IPS-18a (cell line): ENCODE measurements around the gene COL13A1.
A peak's percentile ranks its signal among the peaks of the same experiment; 100 is the strongest.

Experiments
- H3K27ac ChIP-seq: one replicate; pipeline ENCODE4 v1.5.1; 2013; ENCODE audit warnings: low read length
- H3K27me3 ChIP-seq: one replicate; pipeline ENCODE4 v1.6.1; 2013; ENCODE audit warnings: mild to moderate bottlenecking, low read length; ENCODE audit not compliant: control insufficient read depth, insufficient read depth
- H3K36me3 ChIP-seq: one replicate; pipeline ENCODE4 v1.6.1; 2013; ENCODE audit warnings: low read depth, low read length; ENCODE audit not compliant: control insufficient read depth
- H3K4me1 ChIP-seq: one replicate; pipeline ENCODE4 v1.6.1; 2013; ENCODE audit warnings: low read depth, low read length; ENCODE audit not compliant: control insufficient read depth
- H3K4me3 ChIP-seq: one replicate; pipeline ENCODE4 v1.5.1; 2013; ENCODE audit warnings: low read length
- H3K9ac ChIP-seq: one replicate; pipeline ENCODE4 v1.6.1; 2013; ENCODE audit warnings: mild to moderate bottlenecking, low read length, moderate library complexity
- H3K9me3 ChIP-seq: one replicate; pipeline ENCODE4 v1.6.1; 2013; ENCODE audit warnings: low read depth, low read length; ENCODE audit not compliant: control insufficient read depth

Gene COL13A1

GRCh38 chr10:69794673-69795072 lies 7.0 kb upstream of the COL13A1 start:
- Histone ChIP-seq H3K9ac (no peak overlapping the region), H3K27me3 (no peaks in the 10 kb centered on the region), H3K4me1 (peaks cover 1% of the 10 kb centered on the region), H3K9me3 (no peaks in the 10 kb centered on the region), H3K36me3 (no peaks in the 10 kb centered on the region), H3K4me3 (no peak overlapping the region), H3K27ac (no peak overlapping the region)

GRCh38 chr10:69795242-69795934 lies 6.3 kb upstream of the COL13A1 start:
- Histone ChIP-seq H3K36me3 (no peaks in the 10 kb centered on the region), H3K9me3 (no peaks in the 10 kb centered on the region), H3K27me3 (peaks cover 3% of the 10 kb centered on the region), H3K9ac (no peak overlapping the region), H3K4me3 (no peak overlapping the region), H3K4me1 (peaks cover 8% of the 10 kb centered on the region), H3K27ac (no peak overlapping the region)

GRCh38 chr10:69797959-69798358 lies 3.7 kb upstream of the COL13A1 start:
- H3K4me1 ChIP-seq = peaks cover 13% of the 10 kb centered on the region
- no peaks in the 10 kb centered on the region for H3K9me3 ChIP-seq
- no peak overlapping the region for H3K4me3 ChIP-seq
- peaks cover 27% of the 10 kb centered on the region for H3K27me3 ChIP-seq
- H3K36me3 ChIP-seq = no peaks in the 10 kb centered on the region
- no peak overlapping the region for H3K27ac ChIP-seq
- no peak overlapping the region for H3K9ac ChIP-seq

GRCh38 chr10:69800109-69800508 lies 1.6 kb upstream of the COL13A1 start:
- Histone ChIP-seq H3K27ac (no peak overlapping the region), H3K27me3 (peaks cover 49% of the 10 kb centered on the region), H3K4me3 (no peak overlapping the region), H3K36me3 (no peaks in the 10 kb centered on the region), H3K9me3 (no peaks in the 10 kb centered on the region), H3K4me1 (peaks cover 17% of the 10 kb centered on the region), H3K9ac (no peak overlapping the region)

GRCh38 chr10:69800665-69801064 lies 1.0 kb upstream of the COL13A1 start:
- no peaks in the 10 kb centered on the region for H3K9me3 ChIP-seq
- H3K9ac ChIP-seq = no peak overlapping the region
- no peak overlapping the region for H3K27ac ChIP-seq
- H3K27me3 ChIP-seq = peaks cover 51% of the 10 kb centered on the region
- H3K4me1 ChIP-seq = peaks cover 17% of the 10 kb centered on the region
- H3K4me3 ChIP-seq = peak overlapping the region; percentile 76
- H3K36me3 ChIP-seq = no peaks in the 10 kb centered on the region

GRCh38 chr10:69801094-69801433 lies 642 bp upstream of the COL13A1 start:
- Histone ChIP-seq H3K27me3 (peaks cover 55% of the 10 kb centered on the region), H3K36me3 (no peaks in the 10 kb centered on the region), H3K4me1 (peaks cover 19% of the 10 kb centered on the region), H3K9me3 (no peaks in the 10 kb centered on the region), H3K4me3 (peak overlapping the region; percentile 76), H3K27ac (no peak overlapping the region), H3K9ac (no peak overlapping the region)

- Histone ChIP-seq H3K9ac (no peak overlapping the region), H3K9me3 (no peaks in the 10 kb centered on the region), H3K36me3 (no peaks in the 10 kb centered on the region), H3K27ac (no peak overlapping the region), H3K4me3 (peak overlapping the region; percentile 76), H3K27me3 (peaks cover 55% of the 10 kb centered on the region), H3K4me1 (peaks cover 24% of the 10 kb centered on the region)
These were observed 887 bp downstream of the COL13A1 start for GRCh38 chr10:69802424-69803161.

- H3K27me3 ChIP-seq = peaks cover 55% of the 10 kb centered on the region
- H3K4me3 ChIP-seq = no peak overlapping the region
- H3K9ac ChIP-seq = no peak overlapping the region
- H3K36me3 ChIP-seq = no peaks in the 10 kb centered on the region
- H3K9me3 ChIP-seq = no peaks in the 10 kb centered on the region
- H3K27ac ChIP-seq = no peak overlapping the region
- peaks cover 24% of the 10 kb centered on the region for H3K4me1 ChIP-seq
These were observed 2.1 kb downstream of the COL13A1 start for GRCh38 chr10:69803809-69804208.

- H3K4me1 ChIP-seq = peaks cover 21% of the 10 kb centered on the region
- H3K36me3 ChIP-seq = no peaks in the 10 kb centered on the region
- H3K27me3 ChIP-seq = peaks cover 55% of the 10 kb centered on the region
- no peak overlapping the region for H3K27ac ChIP-seq
- no peak overlapping the region for H3K4me3 ChIP-seq
- H3K9me3 ChIP-seq = no peaks in the 10 kb centered on the region
- H3K9ac ChIP-seq = no peak overlapping the region
These were observed 3.1 kb downstream of the COL13A1 start for GRCh38 chr10:69804775-69805174.

- H3K36me3 ChIP-seq = no peaks in the 10 kb centered on the region
- H3K9me3 ChIP-seq = no peaks in the 10 kb centered on the region
- H3K4me1 ChIP-seq = peaks cover 11% of the 10 kb centered on the region
- no peak overlapping the region for H3K27ac ChIP-seq
- no peak overlapping the region for H3K9ac ChIP-seq
- no peak overlapping the region for H3K4me3 ChIP-seq
- peaks cover 36% of the 10 kb centered on the region for H3K27me3 ChIP-seq
These were observed 5.4 kb downstream of the COL13A1 start for GRCh38 chr10:69807122-69807521.

GRCh38 chr10:69807696-69808095 lies 6.0 kb downstream of the COL13A1 start:
- no peak overlapping the region for H3K4me3 ChIP-seq
- no peak overlapping the region for H3K27ac ChIP-seq
- H3K27me3 ChIP-seq = peaks cover 31% of the 10 kb centered on the region
- H3K9me3 ChIP-seq = no peaks in the 10 kb centered on the region
- H3K4me1 ChIP-seq = peaks cover 11% of the 10 kb centered on the region
- no peak overlapping the region for H3K9ac ChIP-seq
- H3K36me3 ChIP-seq = no peaks in the 10 kb centered on the region

- no peak overlapping the region for H3K27ac ChIP-seq
- H3K9me3 ChIP-seq = no peaks in the 10 kb centered on the region
- peaks cover 6% of the 10 kb centered on the region for H3K4me1 ChIP-seq
- H3K27me3 ChIP-seq = peaks cover 15% of the 10 kb centered on the region
- H3K36me3 ChIP-seq = no peaks in the 10 kb centered on the region
- H3K4me3 ChIP-seq = no peak overlapping the region
- no peak overlapping the region for H3K9ac ChIP-seq
These were observed 7.6 kb downstream of the COL13A1 start for GRCh38 chr10:69809318-69809717.
